H1 (cell line): ENCODE measurements around the gene TMEM107. TPM values are rescaled to one million over a fixed set of nuclear protein-coding genes. Genes with fewer than 3 reads are reported as not detected.

Experiments
- CBX8 ChIP-seq: fragments of 300-800, 300-1000 bp; sonication (generic); IDR thresholded peaks from 2 replicates; pipeline ENCODE4 v1.7.1; 2016; ENCODE audit warnings: low read depth, low read length, borderline replicate concordance
- CHD1 ChIP-seq: IDR thresholded peaks from 2 replicates; pipeline ENCODE4 v1.6.1; 2012; ENCODE audit warnings: low read depth, low read length, improper control_type of control experiment
- CHD2 ChIP-seq: IDR thresholded peaks from 2 replicates; pipeline ENCODE4 v1.6.1; 2012; ENCODE audit warnings: low read length, improper control_type of control experiment
- FOSL1 ChIP-seq: IDR thresholded peaks from 2 replicates; pipeline ENCODE4 v1.6.1; 2011; ENCODE audit warnings: mild to moderate bottlenecking, low read depth, low read length, moderate library complexity; ENCODE audit not compliant: insufficient read depth
- GTF2F1 ChIP-seq: IDR thresholded peaks from 2 replicates; pipeline ENCODE4 v1.6.1; 2012; ENCODE audit warnings: low read depth, low read length, improper control_type of control experiment, borderline replicate concordance
- JUND ChIP-seq: IDR thresholded peaks from 2 replicates; pipeline ENCODE4 v1.6.1; 2011; ENCODE audit warnings: mild to moderate bottlenecking, improper control_type of control experiment, low read length
- KDM1A ChIP-seq: fragments of 200-600, 300-600 bp; sonication (generic); IDR thresholded peaks from 2 replicates; pipeline ENCODE4 v1.7.1; 2016; ENCODE audit warnings: mild to moderate bottlenecking, low read length, borderline replicate concordance
- KDM4A ChIP-seq: IDR thresholded peaks from one replicate; pipeline ENCODE4 v1.7.1; 2012; ENCODE audit warnings: low read depth, mild to moderate bottlenecking, moderate library complexity, low read length, inconsistent platforms; ENCODE audit not compliant: severe bottlenecking
- MAFK ChIP-seq: IDR thresholded peaks from 2 replicates; pipeline ENCODE4 v1.6.1; 2012; ENCODE audit warnings: low read depth, mild to moderate bottlenecking, improper control_type of control experiment, low read length
- RNF2 ChIP-seq: fragments of 200-900, 300-1000 bp; sonication (generic); IDR thresholded peaks from 2 replicates; pipeline ENCODE4 v1.7.1; 2016; ENCODE audit warnings: borderline replicate concordance, low read depth, mild to moderate bottlenecking, antibody characterized with exemption, low read length; ENCODE audit not compliant: poor library complexity, severe bottlenecking; ENCODE audit errors: missing control alignments
- SP2 ChIP-seq: IDR thresholded peaks from 2 replicates; pipeline ENCODE4 v1.6.1; 2012; ENCODE audit warnings: mild to moderate bottlenecking, low read length, inconsistent platforms
- TAF1 ChIP-seq: IDR thresholded peaks from 2 replicates; pipeline ENCODE4 v1.6.1; 2011; ENCODE audit warnings: mild to moderate bottlenecking, low read depth, low read length
- TAF7 ChIP-seq: optimal IDR thresholded peaks from 2 replicates; pipeline ENCODE3; 2011; ENCODE audit warnings: low read depth, mild to moderate bottlenecking, inconsistent platforms, low read length, moderate library complexity, borderline replicate concordance
- TEAD4 ChIP-seq: IDR thresholded peaks from 2 replicates; pipeline ENCODE4 v1.6.1; 2012; ENCODE audit warnings: low read depth, low read length, inconsistent platforms, mixed read lengths
- ZNF274 ChIP-seq: IDR thresholded peaks from 2 replicates; pipeline ENCODE4 v1.7.0; 2012; ENCODE audit warnings: low read length, borderline replicate concordance; ENCODE audit errors: extremely low read depth
- polyA plus RNA-seq, 7 experiments: library from polyadenylated mRNA; depleted of rRNA in 3 of 7; stranded (reverse) in 5 of 7; unstranded in 2 of 7; fragments of >200 nt in 5 of 7; fragments of 200-250 nt in 2 of 7; gene quantifications; 1 replicate in 5 of 7; 2 replicates in 1 of 7; 4 replicates in 1 of 7; pipeline versions ENCODE4 v1.2.1 to v1.2.3, GENCODE V29; 2011 to 2013; ENCODE audit warnings: missing spikeins in 2 of 7, mixed read lengths in 2 of 7
- total RNA-seq: library from RNA; stranded (reverse); fragmentation: NEBNext Ultra II Directional; extraction: Animal tissue kit (Norgen Biotek cat#: 25700); gene quantifications from 2 replicates; pipeline ENCODE4 v1.2.1, GENCODE V29; 2021

The TMEM107 gene
- total and polyA plus RNA-seq, 2 of the 8 experiments (the other 6 are each of a cell fraction or from before 2014, with no cell fraction given): 17.3 to 21.5 TPM

DNA sequence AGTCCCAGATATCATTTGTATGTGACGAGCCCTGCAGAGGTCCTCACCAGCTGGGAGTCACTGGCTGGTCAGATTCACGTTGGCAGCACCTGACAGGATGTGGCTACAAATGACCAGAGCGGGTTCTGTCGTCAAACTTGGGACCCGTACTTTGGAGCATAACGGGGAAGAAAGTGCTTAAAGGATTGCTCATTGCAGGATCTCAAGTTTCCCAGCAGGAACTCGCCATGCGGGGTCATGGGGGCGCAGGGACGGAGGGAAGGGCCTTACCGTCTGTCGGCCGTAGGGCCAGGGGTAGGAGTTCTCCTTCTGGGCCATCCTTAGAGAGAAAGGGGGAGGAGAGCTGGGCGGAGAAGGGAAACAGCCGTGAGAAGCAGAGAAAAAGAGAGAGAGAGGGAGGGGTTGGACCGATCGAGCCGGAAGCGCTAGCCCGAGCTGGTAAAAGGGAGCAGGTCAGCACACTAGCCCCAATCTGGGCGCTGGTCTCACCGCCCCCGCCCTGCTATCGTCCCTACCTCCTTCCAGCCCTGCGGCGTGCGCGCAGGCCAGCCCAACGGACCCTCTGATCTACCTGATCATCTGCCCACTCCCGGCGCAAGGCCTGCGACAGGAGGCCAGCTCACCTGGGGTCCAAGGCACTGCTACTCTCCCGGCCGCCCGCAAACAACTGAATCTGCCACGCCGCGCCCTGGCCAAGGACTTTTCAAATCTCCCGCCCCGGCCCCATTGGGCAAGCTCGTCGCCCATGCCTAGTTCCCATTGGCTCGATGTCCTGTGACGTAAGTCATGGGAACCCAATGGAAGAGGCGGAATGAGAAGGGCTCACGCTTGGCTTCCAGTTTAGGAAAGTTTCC is 34.0 kb upstream of the TMEM107 start, which contains the start of gene AURKB (continued):
- no peak for TF ChIP-seq JUND
- TF ChIP-seq CHD1: no peak
- TF ChIP-seq TEAD4: no peak
- TF ChIP-seq CHD2: peak; percentile 65
- peak; percentile 71 for TF ChIP-seq KDM4A
- TF ChIP-seq TAF1: peak; percentile 97
- TF ChIP-seq ZNF274: no peak
- no peak for TF ChIP-seq CBX8
- TF ChIP-seq SP2: no peak
- no peak for TF ChIP-seq RNF2
- peak; percentile 94 for TF ChIP-seq TAF7
- 0 out of 2 replicates have a peak, but pooled peaks have one; percentile 33 for TF ChIP-seq KDM1A
- no peak for TF ChIP-seq MAFK
- peak; percentile 84; the same call in 1 of the 2 replicates for TF ChIP-seq GTF2F1
- TF ChIP-seq FOSL1: no peak
